DOHH2 (cell line): ENCODE measurements around the gene DISC1.

Experiments
- EZH2phosphoT487 ChIP-seq: fragments of 200-600 bp; sonication (generic); IDR thresholded peaks from 2 replicates; pipeline ENCODE4 v1.6.1; 2017; ENCODE audit warnings: borderline replicate concordance, mild to moderate bottlenecking, antibody characterized with exemption, low read length, moderate library complexity, mixed read lengths
- TF ChIP-seq, protein P1 (sequence below): fragments of 200-600 bp; sonication (generic); IDR thresholded peaks from one replicate; pipeline ENCODE4 v1.5.1; 2014; ENCODE audit warnings: antibody characterized with exemption, mild to moderate bottlenecking, low read depth, low read length; ENCODE audit not compliant: poor library complexity, severe bottlenecking

- TF ChIP-seq, protein P1, sequence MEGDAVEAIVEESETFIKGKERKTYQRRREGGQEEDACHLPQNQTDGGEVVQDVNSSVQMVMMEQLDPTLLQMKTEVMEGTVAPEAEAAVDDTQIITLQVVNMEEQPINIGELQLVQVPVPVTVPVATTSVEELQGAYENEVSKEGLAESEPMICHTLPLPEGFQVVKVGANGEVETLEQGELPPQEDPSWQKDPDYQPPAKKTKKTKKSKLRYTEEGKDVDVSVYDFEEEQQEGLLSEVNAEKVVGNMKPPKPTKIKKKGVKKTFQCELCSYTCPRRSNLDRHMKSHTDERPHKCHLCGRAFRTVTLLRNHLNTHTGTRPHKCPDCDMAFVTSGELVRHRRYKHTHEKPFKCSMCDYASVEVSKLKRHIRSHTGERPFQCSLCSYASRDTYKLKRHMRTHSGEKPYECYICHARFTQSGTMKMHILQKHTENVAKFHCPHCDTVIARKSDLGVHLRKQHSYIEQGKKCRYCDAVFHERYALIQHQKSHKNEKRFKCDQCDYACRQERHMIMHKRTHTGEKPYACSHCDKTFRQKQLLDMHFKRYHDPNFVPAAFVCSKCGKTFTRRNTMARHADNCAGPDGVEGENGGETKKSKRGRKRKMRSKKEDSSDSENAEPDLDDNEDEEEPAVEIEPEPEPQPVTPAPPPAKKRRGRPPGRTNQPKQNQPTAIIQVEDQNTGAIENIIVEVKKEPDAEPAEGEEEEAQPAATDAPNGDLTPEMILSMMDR: no peak
- TF ChIP-seq EZH2phosphoT487: no peak
These were observed 367.4 kb downstream of the DISC1 start for GRCh38 chr1:231993968-231994455.
